ENCODE measurements around the gene STX10.

- TF ChIP-seq CTCF (conservative IDR thresholded peaks at IDR 0.05 in 1 of 2, IDR thresholded peaks at IDR 0.05 in 1 of 2; ENCODE audit: low read depth in 1 of 2, low read length in 2 of 2) = no peak
- no peak for TF ChIP-seq EZH2 (IDR thresholded peaks at IDR 0.05; ENCODE audit: low read length, missing control alignments)
Observed at GRCh38 chr19:13094771-13095392, 55.3 kb downstream of the STX10 start.

All from fibroblast of lung (primary cell).